Measurements from ENCODE around the gene UBE2E2.

DNA sequence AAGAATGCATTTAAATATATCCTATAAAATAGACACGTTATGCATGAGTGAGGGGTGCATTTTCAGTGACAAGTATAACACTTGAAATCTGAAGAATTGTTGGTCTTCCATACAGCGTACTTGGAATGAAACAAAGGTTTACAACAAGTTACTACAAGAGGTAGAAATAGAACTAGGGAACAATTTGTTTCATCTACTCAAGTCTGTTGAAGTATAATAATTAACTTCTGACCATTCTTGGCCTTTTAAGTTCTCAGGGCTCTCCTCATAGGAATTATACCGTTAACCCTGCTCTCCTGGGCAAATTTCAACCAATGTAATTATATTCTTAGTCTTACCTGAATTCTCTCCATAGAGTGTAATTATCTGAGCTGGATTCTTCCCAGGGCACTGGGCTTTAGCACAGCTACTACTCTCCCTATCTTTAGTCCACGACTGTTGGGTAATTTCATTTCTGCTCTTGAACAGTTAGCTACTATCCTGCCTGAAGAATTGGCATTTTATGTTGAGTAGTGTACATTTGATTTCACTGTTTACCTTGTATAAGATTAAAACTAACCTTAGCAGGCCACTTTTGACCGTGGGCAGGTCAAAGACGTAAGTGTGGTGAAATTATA, 100.6 kb downstream of the UBE2E2 start:
- TF ChIP-seq POLR2AphosphoS5 (IDR thresholded peaks at IDR 0.05; ENCODE audit: low read depth, low read length) (no peak), POLR2A (IDR thresholded peaks at IDR 0.05; ENCODE audit: low read depth, low read length) (no peak)
